GM12875 (cell line): Measurements from ENCODE around the gene KLHL3.

Experiments
- H3K4me3 ChIP-seq: one replicate; pipeline ENCODE4 v1.5.1; 2011; ENCODE audit warnings: low read depth, low read length, control low read depth
- CTCF ChIP-seq: IDR thresholded peaks from 2 replicates; pipeline ENCODE4 v1.5.1; 2011; ENCODE audit warnings: low read depth, mild to moderate bottlenecking, control low read depth, inconsistent platforms, low read length, moderate library complexity, borderline replicate concordance; ENCODE audit not compliant: insufficient read depth

The KLHL3 gene

GRCh38 chr5:137636830-137637714 lies 98.8 kb downstream of the KLHL3 start:
- no peak overlapping the region for H3K4me3 ChIP-seq
- TF ChIP-seq CTCF = no peak

GRCh38 chr5:137636099-137636498 lies 99.8 kb downstream of the KLHL3 start:
- no peak overlapping the region for H3K4me3 ChIP-seq
- no peak for TF ChIP-seq CTCF

GRCh38 chr5:137635521-137635921 lies 100.4 kb downstream of the KLHL3 start:
- no peak for TF ChIP-seq CTCF
- H3K4me3 ChIP-seq = no peak overlapping the region

DNA sequence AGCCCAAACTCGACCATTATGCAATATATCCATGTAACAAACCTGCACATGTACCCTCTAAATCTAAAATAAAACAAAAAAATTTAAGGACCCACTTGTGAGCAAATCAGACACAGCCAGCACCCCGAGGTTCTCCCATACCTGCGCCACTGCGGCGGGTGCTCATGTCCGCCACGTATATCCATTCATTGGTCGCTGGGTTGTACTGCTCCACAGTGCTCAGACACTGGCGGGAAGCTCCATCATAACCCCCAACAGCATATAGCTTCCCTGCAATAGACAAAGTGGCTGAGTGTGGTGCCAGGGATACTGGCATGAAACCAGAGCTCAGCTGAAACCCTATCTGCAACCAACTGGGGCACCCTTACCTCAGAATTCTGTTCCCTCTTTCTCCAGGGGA lies 102.0 kb downstream of the KLHL3 start:
- TF ChIP-seq CTCF = no peak
- H3K4me3 ChIP-seq = no peak overlapping the region

GRCh38 chr5:137632716-137633115 lies 103.2 kb downstream of the KLHL3 start:
- no peak for TF ChIP-seq CTCF
- no peak overlapping the region for H3K4me3 ChIP-seq

GRCh38 chr5:137631453-137631852 lies 104.4 kb downstream of the KLHL3 start:
- TF ChIP-seq CTCF = no peak

DNA sequence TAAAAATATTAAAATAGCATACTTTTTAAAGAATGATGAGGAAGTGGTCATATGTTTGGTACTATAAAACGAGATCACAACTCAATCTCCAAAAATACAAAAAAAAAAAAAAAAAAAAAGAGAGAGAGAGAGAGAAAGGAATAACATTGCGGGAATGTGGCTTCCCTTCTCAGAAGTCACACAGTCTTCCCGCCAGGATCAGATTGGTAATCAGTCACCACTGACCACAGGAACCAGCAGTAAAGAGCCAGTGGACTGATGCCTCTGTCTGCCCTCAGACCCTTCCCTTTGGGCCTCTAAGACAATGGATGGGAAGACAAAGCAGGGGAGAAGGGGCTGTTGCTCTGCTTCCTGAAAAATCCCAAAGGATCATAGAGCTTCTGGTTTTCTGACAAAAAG lies 104.9 kb downstream of the KLHL3 start:
- TF ChIP-seq CTCF = no peak
- no peak overlapping the region for H3K4me3 ChIP-seq

More at GRCh38 chr5:137631453-137631852, 104.4 kb downstream of the KLHL3 start:
- H3K4me3 ChIP-seq = no peak overlapping the region
